GM12801 (cell line): Measurements from ENCODE around the gene CD82.

Experiments
- TF ChIP-seq, protein P1 (sequence below): IDR thresholded peaks from one replicate; pipeline ENCODE4 v1.5.1; 2011; ENCODE audit warnings: control low read depth; ENCODE audit not compliant: insufficient read length; ENCODE audit errors: extremely low read depth

Gene CD82

DNA sequence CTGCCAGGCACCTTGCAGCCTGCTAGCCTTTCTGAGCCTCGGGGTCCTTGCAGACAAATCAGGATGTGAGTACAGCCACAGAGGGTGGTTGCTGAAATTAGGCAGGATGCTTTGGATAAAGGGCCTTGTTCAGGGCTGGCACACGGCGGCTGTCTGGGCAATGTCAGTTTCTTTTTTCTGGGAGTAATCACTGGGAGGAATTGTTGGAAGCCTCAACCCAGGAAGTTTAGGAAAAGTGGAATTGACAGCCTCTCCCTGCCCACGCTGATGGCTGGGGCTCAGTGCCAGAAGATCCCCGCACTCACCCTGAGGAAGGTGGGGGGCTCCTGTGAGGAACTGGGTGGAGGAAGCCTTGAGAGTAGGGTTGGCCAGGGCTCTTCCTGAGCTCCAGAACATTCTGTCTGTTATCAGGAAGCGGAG lies 37.4 kb downstream of the CD82 start:
- TF ChIP-seq, protein P1, sequence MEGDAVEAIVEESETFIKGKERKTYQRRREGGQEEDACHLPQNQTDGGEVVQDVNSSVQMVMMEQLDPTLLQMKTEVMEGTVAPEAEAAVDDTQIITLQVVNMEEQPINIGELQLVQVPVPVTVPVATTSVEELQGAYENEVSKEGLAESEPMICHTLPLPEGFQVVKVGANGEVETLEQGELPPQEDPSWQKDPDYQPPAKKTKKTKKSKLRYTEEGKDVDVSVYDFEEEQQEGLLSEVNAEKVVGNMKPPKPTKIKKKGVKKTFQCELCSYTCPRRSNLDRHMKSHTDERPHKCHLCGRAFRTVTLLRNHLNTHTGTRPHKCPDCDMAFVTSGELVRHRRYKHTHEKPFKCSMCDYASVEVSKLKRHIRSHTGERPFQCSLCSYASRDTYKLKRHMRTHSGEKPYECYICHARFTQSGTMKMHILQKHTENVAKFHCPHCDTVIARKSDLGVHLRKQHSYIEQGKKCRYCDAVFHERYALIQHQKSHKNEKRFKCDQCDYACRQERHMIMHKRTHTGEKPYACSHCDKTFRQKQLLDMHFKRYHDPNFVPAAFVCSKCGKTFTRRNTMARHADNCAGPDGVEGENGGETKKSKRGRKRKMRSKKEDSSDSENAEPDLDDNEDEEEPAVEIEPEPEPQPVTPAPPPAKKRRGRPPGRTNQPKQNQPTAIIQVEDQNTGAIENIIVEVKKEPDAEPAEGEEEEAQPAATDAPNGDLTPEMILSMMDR = no peak

DNA sequence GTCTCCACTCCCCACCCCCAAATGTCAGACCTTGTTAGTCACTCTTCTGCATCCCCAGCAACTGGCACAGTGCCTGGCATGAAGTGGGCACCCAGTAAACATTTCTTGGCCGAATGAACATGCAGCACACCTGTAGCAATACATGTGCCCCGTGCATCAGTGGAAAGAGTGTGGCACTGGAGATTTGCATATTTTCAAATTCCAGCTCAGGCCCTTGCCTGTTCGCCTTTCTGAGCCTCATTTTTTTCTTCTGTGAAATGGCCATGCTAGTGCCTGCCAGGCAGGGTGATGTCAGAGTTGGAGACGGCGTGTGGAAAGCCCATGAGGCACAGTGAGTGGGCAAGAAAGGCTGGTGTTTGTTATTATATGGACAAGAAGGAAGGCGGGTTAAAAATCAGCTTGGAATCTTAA lies 38.7 kb downstream of the CD82 start:
- TF ChIP-seq, protein P1 = no peak

DNA sequence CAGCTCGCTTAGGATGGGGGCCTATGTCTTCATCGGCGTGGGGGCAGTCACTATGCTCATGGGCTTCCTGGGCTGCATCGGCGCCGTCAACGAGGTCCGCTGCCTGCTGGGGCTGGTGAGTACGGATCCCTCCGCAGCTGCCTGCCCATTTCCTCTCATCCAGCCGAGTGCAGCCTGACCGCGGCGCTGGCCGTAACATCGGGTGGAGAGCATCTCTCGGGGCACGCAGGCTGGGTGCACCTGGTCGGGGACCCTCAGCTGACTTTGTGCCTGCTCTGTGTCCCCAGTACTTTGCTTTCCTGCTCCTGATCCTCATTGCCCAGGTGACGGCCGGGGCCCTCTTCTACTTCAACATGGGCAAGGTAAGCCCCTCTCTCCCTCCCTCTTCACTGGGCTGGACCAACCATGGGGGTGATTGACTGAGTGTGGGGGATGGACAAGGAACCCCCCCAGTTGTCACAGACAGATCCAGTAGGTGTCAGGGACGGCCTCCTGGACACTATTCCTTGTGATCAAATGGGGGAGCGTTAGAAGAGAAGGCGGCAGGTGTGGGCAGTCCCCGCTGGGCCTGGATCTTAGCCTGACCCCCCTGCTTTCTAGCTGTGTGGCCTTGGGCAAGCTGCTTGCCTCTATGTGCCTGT lies 39.7 kb downstream of the CD82 start:
- TF ChIP-seq, protein P1 = no peak

DNA sequence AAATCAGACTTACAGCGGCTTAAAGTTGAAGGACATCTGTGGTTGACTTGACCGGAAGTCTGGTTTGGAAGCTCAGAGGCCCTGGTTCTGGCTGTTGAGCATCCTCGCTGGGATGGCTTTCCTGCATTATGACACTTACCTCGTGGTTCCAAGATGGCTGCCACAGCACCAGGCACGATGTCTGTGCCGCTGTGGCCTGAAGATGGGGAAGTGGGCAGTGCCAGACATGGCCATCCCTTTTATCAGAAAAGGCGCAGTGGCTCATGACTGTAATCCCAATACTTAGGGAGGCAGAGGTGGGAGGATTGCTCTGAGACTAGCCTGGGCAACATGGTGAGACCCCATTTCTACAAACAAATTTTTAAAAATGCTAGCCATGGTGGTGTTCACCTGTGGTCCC lies 40.5 kb downstream of the CD82 start:
- TF ChIP-seq, protein P1 = no peak

DNA sequence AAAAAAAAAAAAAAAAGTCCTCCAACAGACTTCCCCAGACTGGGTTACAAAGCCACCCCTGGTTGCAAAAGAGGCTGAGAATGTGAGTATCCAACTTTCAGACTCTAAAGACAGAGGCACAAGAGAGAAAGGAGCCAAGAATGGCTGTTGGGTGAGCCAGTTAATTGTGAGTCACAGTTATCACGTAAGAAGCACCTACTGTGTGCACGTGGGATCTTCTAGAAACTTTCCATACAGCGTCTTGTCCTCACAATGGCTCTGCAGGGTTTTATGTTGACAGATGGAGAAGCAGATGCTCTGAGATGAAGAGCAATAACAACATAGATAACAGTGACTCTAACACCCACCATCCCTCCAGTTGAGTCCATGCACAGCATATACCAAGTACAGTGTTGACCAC lies 41.0 kb downstream of the CD82 start:
- TF ChIP-seq, protein P1 = no peak

DNA sequence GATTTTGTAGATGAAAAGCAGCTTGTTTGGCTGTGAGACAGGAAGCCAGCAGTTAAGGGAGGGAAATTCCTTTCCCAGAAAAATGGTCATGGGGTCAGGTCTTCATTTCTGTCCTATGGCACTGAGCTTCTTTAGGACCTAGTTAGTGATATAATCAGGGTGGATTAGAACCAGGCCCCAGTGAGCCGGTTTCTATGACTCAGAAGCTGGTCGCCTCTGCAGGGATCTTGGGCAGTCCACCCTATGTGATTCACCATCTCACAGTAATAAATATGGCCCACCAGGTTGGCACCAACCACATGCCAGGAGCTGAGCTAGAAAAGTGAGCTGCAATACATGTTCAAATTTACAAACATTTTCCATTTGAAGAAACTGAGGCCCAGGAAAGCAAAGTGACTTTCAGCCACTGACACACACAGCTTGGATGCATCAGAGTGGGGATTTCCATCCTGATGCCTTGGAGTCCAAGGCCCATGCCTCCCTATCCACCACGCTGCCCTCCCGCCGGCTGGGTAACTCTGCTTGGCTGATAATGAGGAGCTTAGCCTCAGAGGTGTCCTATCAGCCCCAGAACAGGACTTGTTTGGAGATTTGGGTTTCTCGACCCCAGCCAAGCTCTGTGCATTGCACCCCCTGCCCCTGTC lies 42.0 kb downstream of the CD82 start:
- TF ChIP-seq, protein P1 = no peak

DNA sequence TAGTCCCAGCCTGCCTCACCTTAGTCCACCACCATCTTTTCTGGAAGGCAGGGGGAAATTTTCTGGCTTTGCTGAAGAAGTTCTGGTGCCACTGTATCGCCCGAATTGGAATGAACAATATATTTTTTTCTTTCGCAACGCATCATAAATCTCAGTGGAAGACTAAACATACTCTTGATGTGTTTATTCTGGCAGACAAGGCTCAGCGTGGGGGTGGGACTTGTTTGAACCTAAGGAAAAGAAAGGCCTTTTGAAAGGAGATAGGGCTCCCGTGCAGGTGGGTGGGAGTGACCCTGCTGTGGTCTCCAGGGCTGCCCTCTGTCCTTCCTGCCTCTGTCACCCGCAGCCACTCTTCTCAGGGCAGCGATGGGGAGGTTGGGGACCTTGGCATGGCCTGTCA lies 42.5 kb downstream of the CD82 start:
- TF ChIP-seq, protein P1 = no peak
